K562 (cell line): ENCODE data around the gene CARF. TPM values are rescaled to one million over a fixed set of nuclear protein-coding genes. Genes with fewer than 3 reads are reported as not detected.

ENCODE experiments used
- ATAC-seq: fragments of 200-7000 bp; cut with Tn5 transposase; 3 replicates; pipeline ENCODE4 v1.9.1; 2020; ENCODE audit warnings: moderate library complexity
- BruUV-seq: library from RNA; stranded (reverse); fragments of 400-500 nt; replicated peaks from 2 replicates; lab custom pipeline; 2021; lab: Mats Ljungman, UMichigan
- CTCF ChIA-PET: fragments of 300-600 bp; formaldehyde crosslinking; extraction: SDS; loops from one replicate; lab custom pipeline; 2021; ENCODE audit warnings: low intra/inter-chr PET ratio; lab: Yijun Ruan, JAX
- POLR2A ChIA-PET: fragments of 300-600, 350-650 bp; sonication (Branson Sonifier 250); formaldehyde crosslinking; extraction: SDS; loops from one replicate; lab custom pipeline; 2021; ENCODE audit warnings: antibody characterized with exemption, inconsistent platforms; lab: Yijun Ruan, JAX
- DNase-seq, 4 experiments: peaks; one replicate each; pipeline versions ENCODE4 v3.0.0 to v3.0.0-alpha.2; 2011 to 2018; ENCODE audit warnings: low spot score in 3 of 4, mixed read lengths in 3 of 4; ENCODE audit errors: extremely low read depth in 1 of 4
- FAIRE-seq: peaks from 2 replicates; lab custom pipeline; 2011; peaks lifted over from hg19 to GRCh38; lab: Jason Lieb, UNC
- H2AFZ ChIP-seq: 2 replicates; pipeline ENCODE4 v1.6.0; 2011; ENCODE audit warnings: low read depth, low read length, control low read depth, inconsistent platforms
- H3K27ac ChIP-seq: fragments of 200-600 bp; 3 replicates; pipeline ENCODE4 v1.8.0; 2011; ENCODE audit warnings: low read depth, mild to moderate bottlenecking, control low read depth, inconsistent platforms, low read length, moderate library complexity, mixed read lengths; ENCODE audit errors: extremely low read depth
- H3K27me3 ChIP-seq, 2 experiments: fragments of 300-600 bp in 1 of 2; 2 replicates in 1 of 2; 3 replicates in 1 of 2; pipeline versions ENCODE4 v1.6.0 to v1.8.0; 2011; ENCODE audit warnings: inconsistent platforms in 2 of 2, low read length in 2 of 2, mild to moderate bottlenecking in 1 of 2, mixed read lengths in 1 of 2, moderate library complexity in 1 of 2; ENCODE audit not compliant: control insufficient read depth in 2 of 2, insufficient read depth in 2 of 2
- H3K36me3 ChIP-seq: fragments of 300-600 bp; 3 replicates; pipeline ENCODE4 v1.8.0; 2011; ENCODE audit warnings: mild to moderate bottlenecking, low read length, inconsistent platforms; ENCODE audit not compliant: control insufficient read depth, insufficient read depth
- H3K4me1 ChIP-seq, 2 experiments: fragments of 200-600 bp in 1 of 2; replicated peaks in 1 of 2; 2 replicates in 1 of 2; 3 replicates in 1 of 2; pipeline versions ENCODE4 v1.5.1 to v1.8.0; 2011; ENCODE audit warnings: inconsistent platforms in 2 of 2, low read length in 2 of 2, mild to moderate bottlenecking in 1 of 2, mixed read lengths in 1 of 2, moderate library complexity in 1 of 2; ENCODE audit not compliant: control insufficient read depth in 2 of 2, insufficient read depth in 2 of 2
- H3K4me2 ChIP-seq: 2 replicates; pipeline ENCODE4 v1.6.1; 2011; ENCODE audit warnings: low read length, control low read depth, inconsistent platforms, mixed read lengths; ENCODE audit not compliant: insufficient read depth
- H3K4me3 ChIP-seq: fragments of 200-600 bp; sonication (generic), shearing (Covaris generic); 2 replicates; pipeline ENCODE4 v1.5.1; 2016; ENCODE audit warnings: control low read depth, inconsistent platforms
- H3K79me2 ChIP-seq: fragments of 200-600 bp; 3 replicates; pipeline ENCODE4 v1.8.0; 2011; ENCODE audit warnings: low read length, inconsistent platforms; ENCODE audit not compliant: control insufficient read depth, insufficient read depth
- H3K9ac ChIP-seq, 2 experiments: 2 replicates each; pipeline versions ENCODE4 v1.6.0 to v1.6.1; 2011; ENCODE audit warnings: low read depth in 2 of 2, low read length in 2 of 2, control low read depth in 1 of 2, inconsistent platforms in 1 of 2, mild to moderate bottlenecking in 1 of 2, mixed read lengths in 1 of 2; ENCODE audit not compliant: insufficient read depth in 1 of 2
- H3K9me1 ChIP-seq: one replicate; pipeline ENCODE4 v1.6.0; 2011; ENCODE audit warnings: inconsistent platforms, mild to moderate bottlenecking, low read length, moderate library complexity; ENCODE audit not compliant: control insufficient read depth, insufficient read depth
- H3K9me3 ChIP-seq: replicated peaks from 2 replicates; pipeline ENCODE4 v1.5.1; 2011; ENCODE audit warnings: low read depth, low read length, inconsistent platforms; ENCODE audit not compliant: control insufficient read depth, insufficient read depth
- H4K20me1 ChIP-seq: replicated peaks from 2 replicates; pipeline ENCODE4 v1.6.1; 2011; ENCODE audit warnings: low read length, inconsistent platforms, mixed read lengths; ENCODE audit not compliant: control insufficient read depth, insufficient read depth
- E2F8 ChIP-seq: fragments of 450-650 bp; IDR thresholded peaks from 2 replicates; pipeline ENCODE4 v1.7.1; 2018; ENCODE audit warnings: mild to moderate bottlenecking, low read depth; ENCODE audit not compliant: partially characterized antibody
- HMG20A ChIP-seq: fragments of 450-650 bp; formaldehyde crosslinking; conservative IDR thresholded peaks from 2 replicates; pipeline ENCODE4 v1.4.0; 2020; ENCODE audit warnings: mild to moderate bottlenecking, mixed read lengths
- MAX ChIP-seq: sonication (generic); formaldehyde crosslinking; IDR thresholded peaks from 2 replicates; pipeline ENCODE4 v1.9.0; 2022; ENCODE audit warnings: mild to moderate bottlenecking, missing genetic modification reagents
- NR4A1 ChIP-seq, 2 experiments: fragments of 250-450 bp in 1 of 2; fragments of 450-650 bp in 1 of 2; sonication (Bioruptor Pico) in 1 of 2; IDR thresholded peaks; 2 replicates each; pipeline versions ENCODE4 v1.4.0 to v1.6.1; 2016 to 2020; ENCODE audit warnings: mild to moderate bottlenecking in 2 of 2, missing compliant biosample characterization in 1 of 2, missing genetic modification characterization in 1 of 2, moderate library complexity in 1 of 2
- PPARD ChIP-seq: fragments of 250-450 bp; sonication (Bioruptor Pico); IDR thresholded peaks from 2 replicates; pipeline ENCODE4 v1.8.0; 2022; ENCODE audit warnings: inconsistent platforms, mild to moderate bottlenecking, moderate library complexity
- PRPF4 ChIP-seq: fragments of 200-400 bp; formaldehyde crosslinking; IDR thresholded peaks from one replicate; pipeline ENCODE4 v1.6.1; 2017; ENCODE audit warnings: low read length, low read depth, mild to moderate bottlenecking; ENCODE audit not compliant: insufficient read depth, poor library complexity, severe bottlenecking
- SETDB1 ChIP-seq: IDR thresholded peaks from one replicate; pipeline ENCODE4 v1.6.1; 2012; ENCODE audit warnings: low read length, control low read depth, inconsistent platforms
- SNIP1 ChIP-seq: fragments of 450-650 bp; IDR thresholded peaks from 2 replicates; pipeline ENCODE4 v1.7.1; 2017; ENCODE audit warnings: low read depth, mild to moderate bottlenecking
- SP2 ChIP-seq: IDR thresholded peaks from 2 replicates; pipeline ENCODE4 v1.6.1; 2011; ENCODE audit warnings: mild to moderate bottlenecking, low read depth, low read length, moderate library complexity; ENCODE audit not compliant: poor library complexity, severe bottlenecking; ENCODE audit errors: extremely low read depth
- ZNF324 ChIP-seq: fragments of 250-450 bp; sonication (Bioruptor Pico); IDR thresholded peaks from 2 replicates; pipeline ENCODE4 v1.4.0; 2020; ENCODE audit warnings: mild to moderate bottlenecking
- ZNF778 ChIP-seq: fragments of 450-650 bp; formaldehyde crosslinking; IDR thresholded peaks from 2 replicates; pipeline ENCODE4 v1.4.0; 2020; ENCODE audit warnings: mild to moderate bottlenecking, moderate library complexity
- ZNF79 ChIP-seq: fragments of 250-450 bp; sonication (Bioruptor Pico); IDR thresholded peaks from 2 replicates; pipeline ENCODE4 v1.4.0; 2020; ENCODE audit warnings: low read depth, mild to moderate bottlenecking, moderate library complexity
- WGBS: fragments of 100-300 bp; shearing (Covaris generic); methylation state at CpG from one replicate; pipeline ENCODE4 v1.1.6; 2016; ENCODE audit warnings: low coverage, mixed read lengths; ENCODE audit not compliant: insufficient coverage; ENCODE audit errors: missing lambda C conversion rate; 5-methylcytosine and 5-hydroxymethylcytosine counted together
- in situ Hi-C: fragments of 300-500 bp; cut with MboI; formaldehyde crosslinking; loops from 4 replicates; pipeline ENCODE4 v1.15.0; 2018; ENCODE audit warnings: inconsistent platforms, mixed read lengths
- intact Hi-C: fragments of 100-400 bp; cut with micrococcal nuclease; formaldehyde crosslinking; loops from 2 replicates; pipeline ENCODE4 v1.14.2; 2022
- polyA plus RNA-seq, 8 experiments: library from polyadenylated mRNA; depleted of rRNA in 4 of 8; stranded (reverse) in 5 of 8; unstranded in 3 of 8; fragments of >200 nt; fragmentation: Nextera tagmentation in 2 of 8; fragmentation: Illumina TruSeq in 1 of 8; extraction: Ambion mirVana in 2 of 8; extraction: Trizol in 1 of 8; gene quantifications; 2 replicates each; pipeline versions ENCODE4 v1.2.1 to v1.2.3, GENCODE V29; 2011 to 2014; ENCODE audit warnings: inconsistent platforms in 1 of 8, missing spikeins in 1 of 8
- total RNA-seq, 7 experiments: library from RNA; depleted of rRNA in 6 of 7; stranded (reverse); fragments of >200 nt in 6 of 7; fragmentation: Illumina TruSeq in 2 of 7; extraction: Trizol in 2 of 7; gene quantifications; 2 replicates each; pipeline versions ENCODE4 v1.2.1 to v1.2.3, GENCODE V29; 2011 to 2021; ENCODE audit warnings: low replicate concordance in 1 of 7

CARF gene
- total and polyA plus RNA-seq, 9 of the 15 experiments (the other 6 are each of a cell fraction or from before 2014, with no cell fraction given), result 0.31 to 4.2 (median 1.2) TPM

GRCh38 chr2:202960524-202960923, 48.4 kb downstream of the CARF start (continued):
- TF ChIP-seq E2F8, result no peak

GRCh38 chr2:202963712-202964111, 51.6 kb downstream of the CARF start:
- Histone ChIP-seq H3K9me1 (no peaks in the 10 kb centered on the region), H2AFZ (no peak overlapping the region), H3K4me1 (peaks cover 0 to 9% of the 10 kb centered on the region in 2 experiments; a peak in 3 of 5 replicates), H4K20me1 (no peaks in the 10 kb centered on the region), H3K36me3 (no peaks in the 10 kb centered on the region), H3K27ac (no peak overlapping the region), H3K4me2 (no peak overlapping the region), H3K27me3 (no peaks in the 10 kb centered on the region), H3K9ac (no peak overlapping the region), H3K9me3 (peaks cover 2% of the 10 kb centered on the region; the same call in 1 of the 2 replicates), H3K79me2 (no peaks in the 10 kb centered on the region), H3K4me3 (no peak overlapping the region)
- intact Hi-C loops, result no loop called here
- WGBS, result 86% methylated on average over 4 of the region's 4 CpGs
- no peak for DNase-seq
- in situ Hi-C loops, result no loop called here
- BruUV-seq, result no TSS peak
- POLR2A ChIA-PET, result no interaction called here
- CTCF ChIA-PET, result no interaction called here
- peak; percentile 44 for FAIRE-seq
- TF ChIP-seq SETDB1 (no peak), HMG20A (CRISPR knock-in tag) (no peak), SP2 (no peak), PPARD (CRISPR knock-in tag) (no peak), ZNF778 (CRISPR knock-in tag) (no peak), NR4A1 (CRISPR knock-in tag; IDR thresholded peaks at IDR 0.05) (no peak), NR4A1 (tag; IDR thresholded peaks at IDR 0.05) (no peak), PRPF4 (no peak), MAX (CRISPR knock-in tag) (no peak), ZNF324 (CRISPR knock-in tag) (no peak), SNIP1 (no peak), ZNF79 (CRISPR knock-in tag) (no peak)
- TF ChIP-seq, all 486 proteins: peak for 0
- no peak for ATAC-seq
